ENCODE results near the gene APEX1. TPM values are rescaled to one million over a fixed set of nuclear protein-coding genes. Genes with fewer than 3 reads are reported as not detected.

APEX1 gene
- total RNA-seq, 6 experiments from 2014 or later = 50.2 to 87.0 (median 59.8) TPM

DNA sequence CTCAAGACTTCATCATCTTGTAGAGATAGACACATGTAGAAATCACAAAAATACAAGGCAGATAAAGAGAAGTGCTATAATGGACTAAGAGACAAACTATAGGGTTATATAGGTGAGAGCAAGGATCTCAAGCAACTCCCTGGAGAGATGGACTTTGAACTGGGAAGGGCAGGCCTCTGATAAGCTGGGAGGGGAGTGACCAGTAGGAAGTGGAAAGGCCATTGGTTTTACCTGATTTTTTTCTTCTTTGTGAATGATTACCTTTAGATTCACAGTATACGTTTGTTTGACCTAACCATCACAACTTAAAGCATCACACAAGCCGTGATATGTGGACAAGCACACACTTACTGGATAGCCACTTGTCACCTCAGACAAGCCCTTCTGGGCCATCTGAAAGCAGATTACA lies 36.5 kb upstream of the APEX1 start:
- Histone ChIP-seq H3K27me3 (no peaks in the 10 kb centered on the region), H3K9me3 (no peaks in the 10 kb centered on the region), H3K4me3 (no peak overlapping the region), H3K4me1 (no peaks in the 10 kb centered on the region), H3K27ac (no peak overlapping the region), H3K36me3 (no peaks in the 10 kb centered on the region)
- WGBS (ENCODE audit: insufficient coverage, low coverage, low lambda C conversion rate, missing lambda C conversion rate) = 80% methylated on average over 1 of the region's 2 CpGs
- DNase-seq = no peak
- TF ChIP-seq, protein P1, sequence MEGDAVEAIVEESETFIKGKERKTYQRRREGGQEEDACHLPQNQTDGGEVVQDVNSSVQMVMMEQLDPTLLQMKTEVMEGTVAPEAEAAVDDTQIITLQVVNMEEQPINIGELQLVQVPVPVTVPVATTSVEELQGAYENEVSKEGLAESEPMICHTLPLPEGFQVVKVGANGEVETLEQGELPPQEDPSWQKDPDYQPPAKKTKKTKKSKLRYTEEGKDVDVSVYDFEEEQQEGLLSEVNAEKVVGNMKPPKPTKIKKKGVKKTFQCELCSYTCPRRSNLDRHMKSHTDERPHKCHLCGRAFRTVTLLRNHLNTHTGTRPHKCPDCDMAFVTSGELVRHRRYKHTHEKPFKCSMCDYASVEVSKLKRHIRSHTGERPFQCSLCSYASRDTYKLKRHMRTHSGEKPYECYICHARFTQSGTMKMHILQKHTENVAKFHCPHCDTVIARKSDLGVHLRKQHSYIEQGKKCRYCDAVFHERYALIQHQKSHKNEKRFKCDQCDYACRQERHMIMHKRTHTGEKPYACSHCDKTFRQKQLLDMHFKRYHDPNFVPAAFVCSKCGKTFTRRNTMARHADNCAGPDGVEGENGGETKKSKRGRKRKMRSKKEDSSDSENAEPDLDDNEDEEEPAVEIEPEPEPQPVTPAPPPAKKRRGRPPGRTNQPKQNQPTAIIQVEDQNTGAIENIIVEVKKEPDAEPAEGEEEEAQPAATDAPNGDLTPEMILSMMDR (IDR thresholded peaks at IDR 0.05) = no peak
- no peak for TF ChIP-seq POLR2A (IDR thresholded peaks at IDR 0.05)
- no peak for ATAC-seq
- intact Hi-C loops (cut with DNase I) = no loop called here

DNA sequence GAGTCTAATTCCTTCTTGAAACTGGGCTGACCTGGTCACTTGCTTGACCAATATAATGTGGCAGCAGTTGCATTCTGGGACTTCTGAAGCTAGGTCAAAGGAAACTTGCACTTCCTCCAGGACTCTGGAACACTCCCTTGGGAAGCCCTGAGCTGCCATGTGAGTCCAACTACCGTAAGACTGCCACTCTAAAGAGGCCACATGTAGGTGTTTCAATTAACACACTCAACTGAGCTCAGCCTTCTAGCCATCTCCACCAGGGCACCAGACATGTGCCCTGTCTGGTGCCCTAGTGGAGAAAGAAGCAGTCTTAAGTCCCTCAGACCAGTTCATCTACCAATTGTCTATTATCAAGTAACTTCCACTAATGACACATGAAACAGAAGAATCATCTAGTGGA lies 35.6 kb upstream of the APEX1 start:
- TF ChIP-seq, protein P1 (IDR thresholded peaks at IDR 0.05) = no peak
- no peak for TF ChIP-seq POLR2A (IDR thresholded peaks at IDR 0.05)
- Histone ChIP-seq H3K4me1 (no peaks in the 10 kb centered on the region), H3K27ac (no peak overlapping the region), H3K9me3 (no peaks in the 10 kb centered on the region), H3K4me3 (no peak overlapping the region), H3K36me3 (no peaks in the 10 kb centered on the region), H3K27me3 (no peaks in the 10 kb centered on the region)
- WGBS (ENCODE audit: insufficient coverage, low coverage, low lambda C conversion rate, missing lambda C conversion rate) = no CpG with 5 or more reads among the region's 1 CpG
- no peak for DNase-seq
- ATAC-seq = no peak
- intact Hi-C loops (cut with DNase I) = no loop called here

DNA sequence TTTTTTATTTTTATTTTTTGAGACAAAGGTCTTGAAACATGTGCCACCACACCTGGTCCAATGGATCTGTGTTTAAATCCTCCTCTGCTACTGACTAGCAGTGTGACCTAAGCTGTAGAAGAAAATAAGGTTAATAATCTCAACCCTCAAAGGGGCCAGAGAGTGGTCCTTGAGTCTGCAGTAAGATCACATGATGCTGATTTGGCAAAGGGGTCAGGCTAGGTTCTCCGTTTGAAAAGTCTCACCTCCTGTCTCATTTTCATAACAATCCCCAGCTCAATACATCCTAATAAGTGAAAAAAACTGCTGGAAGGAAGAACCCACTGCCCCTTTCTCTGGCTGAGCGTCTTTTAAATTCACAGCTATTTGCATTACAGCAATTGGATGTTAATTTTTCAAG lies 33.8 kb upstream of the APEX1 start:
- Histone ChIP-seq H3K27ac (no peak overlapping the region), H3K4me1 (no peaks in the 10 kb centered on the region), H3K27me3 (no peaks in the 10 kb centered on the region), H3K9me3 (no peaks in the 10 kb centered on the region), H3K4me3 (no peak overlapping the region), H3K36me3 (no peaks in the 10 kb centered on the region)
- ATAC-seq (no peak), DNase-seq (no peak)
- 48% methylated on average over 2 of the region's 2 CpGs for WGBS (ENCODE audit: insufficient coverage, low coverage, low lambda C conversion rate, missing lambda C conversion rate)
- intact Hi-C loops (cut with DNase I) = no loop called here
- no peak for TF ChIP-seq POLR2A (IDR thresholded peaks at IDR 0.05)
- TF ChIP-seq, protein P1 (IDR thresholded peaks at IDR 0.05) = no peak

DNA sequence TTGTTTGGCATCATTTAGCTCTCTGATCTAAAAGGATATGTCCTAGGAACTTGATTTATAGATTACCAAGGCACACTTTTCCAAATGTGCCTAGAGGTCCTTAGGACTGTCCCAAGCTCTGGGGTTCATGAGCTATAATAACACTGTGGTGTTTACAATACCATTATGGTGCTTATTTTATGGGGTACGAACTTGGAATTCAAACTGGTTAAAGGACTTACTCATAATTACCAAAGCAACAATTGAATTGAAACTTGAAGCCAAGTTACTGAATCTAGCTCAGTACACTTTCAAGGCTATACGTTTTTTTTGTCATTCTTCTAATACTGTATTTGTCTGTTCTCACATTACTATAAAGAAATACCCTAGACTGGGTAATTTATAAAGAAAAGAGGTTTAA lies 32.1 kb upstream of the APEX1 start:
- WGBS (ENCODE audit: insufficient coverage, low coverage, low lambda C conversion rate, missing lambda C conversion rate) = 48% methylated on average over 2 of the region's 2 CpGs
- no peaks in the 10 kb centered on the region for H3K9me3 ChIP-seq
- no peaks in the 10 kb centered on the region for H3K4me1 ChIP-seq
- H3K27ac ChIP-seq = no peak overlapping the region
- ATAC-seq = no peak
- TF ChIP-seq, protein P1 (IDR thresholded peaks at IDR 0.05) = no peak
- TF ChIP-seq POLR2A (IDR thresholded peaks at IDR 0.05) = no peak
- H3K36me3 ChIP-seq = no peaks in the 10 kb centered on the region
- intact Hi-C loops (cut with DNase I) = no loop called here
- DNase-seq = no peak
- no peaks in the 10 kb centered on the region for H3K27me3 ChIP-seq
- H3K4me3 ChIP-seq = no peak overlapping the region

DNA sequence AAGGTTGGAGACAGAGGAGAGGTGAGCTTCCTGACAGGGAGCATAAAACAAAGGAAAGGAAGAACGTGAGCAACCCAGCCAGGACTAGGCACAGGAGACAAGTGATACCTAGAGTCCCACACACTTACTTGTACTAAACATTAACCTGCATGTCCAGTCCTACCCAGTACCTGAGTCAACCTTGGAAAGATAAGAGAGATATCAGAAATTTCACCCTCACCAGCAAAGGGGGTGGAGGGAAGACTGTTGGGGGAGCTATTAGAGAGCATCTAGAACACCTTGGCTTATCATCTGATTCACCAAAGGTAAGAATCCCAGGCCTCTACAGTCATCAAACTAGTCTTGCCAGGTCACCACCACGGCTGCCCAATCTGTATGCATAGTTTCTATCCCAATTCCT lies 30.2 kb upstream of the APEX1 start:
- intact Hi-C loops (cut with DNase I) = no loop called here
- ATAC-seq (no peak), DNase-seq (no peak)
- no peak overlapping the region for H3K4me3 ChIP-seq
- H3K36me3 ChIP-seq = no peaks in the 10 kb centered on the region
- no peak overlapping the region for H3K27ac ChIP-seq
- no peak for TF ChIP-seq POLR2A (IDR thresholded peaks at IDR 0.05)
- TF ChIP-seq, protein P1 (IDR thresholded peaks at IDR 0.05) = no peak
- H3K27me3 ChIP-seq = no peaks in the 10 kb centered on the region
- no peaks in the 10 kb centered on the region for H3K9me3 ChIP-seq
- no peaks in the 10 kb centered on the region for H3K4me1 ChIP-seq
- 22% methylated on average over 2 of the region's 2 CpGs for WGBS (ENCODE audit: insufficient coverage, low coverage, low lambda C conversion rate, missing lambda C conversion rate)

All from right lobe of liver (tissue), 6 donors.